Effector memory CD4-positive, alpha-beta T cell (primary cell): Measurements from ENCODE around the gene DDIT4L.

Experiments used
- DNase-seq, 3 donors: peaks; one replicate each; pipeline ENCODE4 v3.0.0-alpha.2; 2020
- H3K27ac ChIP-seq: 2 replicates; pipeline ENCODE4 v1.7.0; 2013; ENCODE audit warnings: mild to moderate bottlenecking, low read length, moderate library complexity; ENCODE audit not compliant: insufficient read depth, poor library complexity, severe bottlenecking
- H3K27me3 ChIP-seq: replicated peaks from 2 replicates; pipeline ENCODE4 v1.7.0; 2013; ENCODE audit warnings: mild to moderate bottlenecking, low read length; ENCODE audit not compliant: insufficient read depth, control insufficient read depth, poor library complexity, severe bottlenecking
- H3K36me3 ChIP-seq: 2 replicates; pipeline ENCODE4 v1.7.0; 2013; ENCODE audit warnings: mild to moderate bottlenecking, low read length, moderate library complexity; ENCODE audit not compliant: control insufficient read depth, insufficient read depth
- H3K4me1 ChIP-seq: 2 replicates; pipeline ENCODE4 v1.7.0; 2013; ENCODE audit warnings: low read length, mild to moderate bottlenecking; ENCODE audit not compliant: control insufficient read depth, insufficient read depth, poor library complexity, severe bottlenecking
- H3K4me3 ChIP-seq: 2 replicates; pipeline ENCODE4 v1.7.0; 2013; ENCODE audit warnings: low read length, low read depth, mild to moderate bottlenecking; ENCODE audit not compliant: insufficient read depth, poor library complexity, severe bottlenecking
- H3K9me3 ChIP-seq: 2 replicates; pipeline ENCODE4 v1.7.0; 2013; ENCODE audit warnings: mild to moderate bottlenecking, low read length, moderate library complexity; ENCODE audit not compliant: control insufficient read depth

DDIT4L gene

GRCh38 chr4:100190643-100191600 lies 654 bp upstream of the DDIT4L start:
- no peak for DNase-seq
- peak overlapping the region; percentile 47 for H3K4me3 ChIP-seq
- H3K27ac ChIP-seq, result no peak overlapping the region

DNA sequence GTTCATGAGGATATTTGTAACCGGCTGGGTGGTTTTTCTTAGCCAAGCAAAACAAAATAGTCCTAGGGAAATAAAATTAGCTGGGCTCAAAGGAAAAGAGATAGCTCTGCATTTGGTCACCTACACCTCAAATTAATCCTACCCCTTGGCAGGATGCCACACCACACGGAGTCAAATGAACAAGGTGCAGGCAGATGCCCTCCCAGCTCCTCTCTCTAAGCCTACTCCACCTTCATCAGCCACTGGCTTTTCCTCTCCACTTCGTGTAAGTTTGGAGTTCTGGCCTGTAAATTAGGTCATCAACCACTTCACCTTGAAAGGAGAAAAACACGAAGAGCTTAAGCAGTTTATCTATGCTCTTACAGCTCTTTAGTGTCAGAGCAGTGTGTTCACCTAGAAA lies 1.4 kb downstream of the DDIT4L start:
- Histone ChIP-seq H3K27me3 (peaks cover 9% of the 10 kb centered on the region), H3K36me3 (no peaks in the 10 kb centered on the region), H3K4me3 (no peak overlapping the region), H3K9me3 (no peaks in the 10 kb centered on the region), H3K27ac (no peak overlapping the region), H3K4me1 (peaks cover 7% of the 10 kb centered on the region)
- no peak for DNase-seq

More at GRCh38 chr4:100190643-100191600, 654 bp upstream of the DDIT4L start:
- peaks cover 9% of the 10 kb centered on the region for H3K27me3 ChIP-seq
- H3K9me3 ChIP-seq, result no peaks in the 10 kb centered on the region
- peaks cover 7% of the 10 kb centered on the region for H3K4me1 ChIP-seq
- H3K36me3 ChIP-seq, result no peaks in the 10 kb centered on the region

DNA sequence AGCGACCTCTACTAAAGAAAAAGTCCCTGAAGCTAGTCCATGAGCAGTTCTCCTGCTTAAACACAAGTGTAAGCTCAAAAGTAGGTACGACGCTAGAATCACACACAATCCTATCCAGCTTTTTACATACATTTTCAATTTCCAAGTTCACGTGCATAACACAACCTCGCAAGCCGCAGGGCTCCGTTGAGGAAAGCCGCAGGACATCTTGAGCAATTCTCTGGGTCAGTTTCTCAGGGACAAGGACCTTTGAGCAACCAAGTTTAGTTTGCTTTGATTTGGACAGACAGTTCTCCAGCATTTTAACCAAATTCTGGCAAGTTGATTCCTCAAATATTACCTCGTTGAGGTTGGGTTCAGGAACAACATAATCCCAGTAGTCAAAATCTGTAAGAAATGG lies 2.5 kb downstream of the DDIT4L start:
- H3K4me1 ChIP-seq, result peaks cover 7% of the 10 kb centered on the region
- no peak overlapping the region for H3K27ac ChIP-seq
- H3K36me3 ChIP-seq, result no peaks in the 10 kb centered on the region
- DNase-seq, result no peak
- H3K4me3 ChIP-seq, result no peak overlapping the region
- H3K27me3 ChIP-seq, result peaks cover 9% of the 10 kb centered on the region
- H3K9me3 ChIP-seq, result no peaks in the 10 kb centered on the region

DNA sequence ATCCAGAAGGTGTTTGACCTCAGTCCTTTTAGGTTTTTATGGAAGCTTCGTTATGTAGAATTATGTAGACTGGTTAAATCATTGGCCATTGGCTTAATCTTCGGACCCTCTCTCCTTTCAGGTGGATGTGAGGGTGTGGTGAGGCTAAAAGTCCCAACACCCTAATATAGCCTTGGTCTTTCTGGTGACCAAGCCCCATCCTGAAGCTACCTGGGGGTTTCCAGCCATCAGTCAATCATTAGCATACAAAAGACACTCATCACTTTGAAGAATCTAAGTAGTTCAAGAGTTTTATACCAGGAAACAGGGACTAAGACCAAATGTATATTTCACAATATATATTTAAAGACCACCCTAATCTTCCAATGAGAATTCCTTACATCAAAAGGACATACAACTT lies 5.5 kb downstream of the DDIT4L start:
- peaks cover 3% of the 10 kb centered on the region for H3K4me1 ChIP-seq
- H3K36me3 ChIP-seq, result no peaks in the 10 kb centered on the region
- DNase-seq, result no peak
- H3K9me3 ChIP-seq, result no peaks in the 10 kb centered on the region
- no peak overlapping the region for H3K4me3 ChIP-seq
- H3K27ac ChIP-seq, result no peak overlapping the region
- H3K27me3 ChIP-seq, result peaks cover under 1% of the 10 kb centered on the region

DNA sequence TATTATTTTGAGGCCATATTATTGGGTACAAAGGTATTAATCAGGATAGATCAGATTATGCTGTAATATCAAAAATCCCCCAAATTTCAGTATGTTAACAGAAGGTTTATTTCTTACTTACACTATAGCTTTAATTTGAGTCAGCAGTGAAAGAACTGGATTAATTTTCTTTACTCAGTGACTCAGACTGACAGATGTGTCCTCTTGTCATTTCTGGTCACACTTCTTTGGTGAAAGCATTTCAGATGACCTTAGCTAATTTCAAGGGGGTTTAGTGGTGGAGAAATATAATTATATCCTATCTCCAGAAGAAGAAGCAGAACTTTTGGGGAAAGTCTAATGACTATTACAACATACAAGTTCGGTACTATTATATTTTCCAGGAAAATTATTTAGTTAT lies 12.4 kb downstream of the DDIT4L start:
- Histone ChIP-seq H3K9me3 (no peaks in the 10 kb centered on the region), H3K4me1 (no peaks in the 10 kb centered on the region), H3K27me3 (no peaks in the 10 kb centered on the region), H3K36me3 (no peaks in the 10 kb centered on the region), H3K27ac (no peak overlapping the region), H3K4me3 (no peak overlapping the region)
- DNase-seq, result no peak

DNA sequence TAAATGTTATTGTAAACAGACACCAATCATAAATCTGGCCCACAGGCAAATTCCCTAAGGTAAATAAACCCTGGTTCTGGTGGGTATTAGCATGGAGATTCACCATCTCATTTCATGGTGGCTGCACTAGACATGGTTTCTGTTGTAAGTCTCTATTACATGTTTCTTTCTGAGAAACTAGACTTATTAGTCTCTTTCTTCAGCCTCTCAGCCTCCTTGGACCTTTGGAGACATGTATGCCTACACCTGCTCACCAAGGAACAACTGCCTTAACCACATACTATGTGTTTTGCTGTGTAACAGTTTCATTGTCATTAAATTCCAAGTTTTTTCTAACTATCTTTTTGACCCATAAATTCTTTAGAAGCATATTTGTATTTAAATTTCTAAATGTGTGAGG lies 13.1 kb downstream of the DDIT4L start:
- no peaks in the 10 kb centered on the region for H3K36me3 ChIP-seq
- no peaks in the 10 kb centered on the region for H3K9me3 ChIP-seq
- no peak for DNase-seq
- H3K4me3 ChIP-seq, result no peak overlapping the region
- no peaks in the 10 kb centered on the region for H3K27me3 ChIP-seq
- H3K27ac ChIP-seq, result no peak overlapping the region
- H3K4me1 ChIP-seq, result no peaks in the 10 kb centered on the region

DNA sequence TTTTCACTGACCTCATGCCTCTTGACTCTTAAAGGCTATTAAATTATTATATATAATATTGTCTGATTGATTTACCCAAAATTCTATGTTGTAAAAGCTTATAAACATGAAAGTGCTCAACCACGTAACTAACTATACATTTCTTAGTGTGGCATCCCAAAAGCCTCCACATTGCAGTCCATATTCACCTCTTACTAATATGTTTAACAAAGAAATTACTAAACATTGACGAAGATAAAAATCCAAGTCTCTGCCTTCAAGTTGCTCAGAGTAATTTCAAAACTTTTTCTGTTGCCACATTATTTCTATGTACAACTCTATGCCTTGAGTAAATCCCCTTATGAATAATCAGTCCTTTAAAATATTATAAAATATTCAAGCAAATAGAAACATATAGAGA lies 14.4 kb downstream of the DDIT4L start:
- Histone ChIP-seq H3K36me3 (no peaks in the 10 kb centered on the region), H3K4me1 (no peaks in the 10 kb centered on the region), H3K27ac (no peak overlapping the region), H3K27me3 (no peaks in the 10 kb centered on the region), H3K9me3 (no peaks in the 10 kb centered on the region), H3K4me3 (no peak overlapping the region)
- no peak for DNase-seq

DNA sequence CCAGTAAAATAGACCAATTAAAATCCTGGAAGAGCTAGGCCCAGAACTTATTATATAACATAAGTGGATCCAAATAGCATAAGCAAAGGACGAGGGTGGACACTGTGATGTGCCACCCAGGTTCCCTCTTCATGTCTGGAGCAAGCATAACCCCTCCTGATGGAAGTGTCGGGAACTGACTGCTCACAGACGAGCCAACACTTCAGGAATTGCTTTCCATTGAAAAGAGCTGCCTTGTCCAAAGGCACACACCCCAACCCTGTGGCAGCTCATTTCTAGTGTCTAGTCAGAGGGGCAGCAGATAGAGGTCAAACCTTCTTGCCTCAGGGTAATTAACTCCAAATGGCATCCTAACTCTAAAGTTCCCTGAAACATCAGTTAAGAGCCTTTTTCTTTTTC lies 15.3 kb downstream of the DDIT4L start:
- no peak for DNase-seq
- H3K27ac ChIP-seq, result no peak overlapping the region
- no peaks in the 10 kb centered on the region for H3K4me1 ChIP-seq
- no peaks in the 10 kb centered on the region for H3K9me3 ChIP-seq
- H3K27me3 ChIP-seq, result no peaks in the 10 kb centered on the region
- H3K36me3 ChIP-seq, result no peaks in the 10 kb centered on the region
- H3K4me3 ChIP-seq, result no peak overlapping the region

GRCh38 chr4:100170986-100171385 lies 19.3 kb downstream of the DDIT4L start:
- DNase-seq, result no peak
- Histone ChIP-seq H3K4me3 (no peak overlapping the region), H3K27ac (no peak overlapping the region), H3K36me3 (no peaks in the 10 kb centered on the region), H3K4me1 (no peaks in the 10 kb centered on the region), H3K27me3 (no peaks in the 10 kb centered on the region), H3K9me3 (no peaks in the 10 kb centered on the region)
